Ureter (tissue), 1 donor: ENCODE data around the gene SMOC2. TPM values are rescaled to one million over a fixed set of nuclear protein-coding genes. Genes with fewer than 3 reads are reported as not detected.
"Not testable (repeated sequence)": the region's sequence is repeated elsewhere in the genome, so short reads cannot be mapped to it uniquely, and the experiment has no call there.

Experiments used
- DNase-seq: peaks from one replicate; pipeline ENCODE4 v3.0.0-alpha.2; 2020; ENCODE audit warnings: low spot score
- total RNA-seq: library from RNA; stranded (reverse); gene quantifications from one replicate; pipeline ENCODE4 v1.2.4, GENCODE V29; 2023
- donor health status: DM: yes; HTN: yes; CAD: no.

Gene SMOC2
- total RNA-seq, 1 donor from 2014 or later, result 26.1 TPM

DNA sequence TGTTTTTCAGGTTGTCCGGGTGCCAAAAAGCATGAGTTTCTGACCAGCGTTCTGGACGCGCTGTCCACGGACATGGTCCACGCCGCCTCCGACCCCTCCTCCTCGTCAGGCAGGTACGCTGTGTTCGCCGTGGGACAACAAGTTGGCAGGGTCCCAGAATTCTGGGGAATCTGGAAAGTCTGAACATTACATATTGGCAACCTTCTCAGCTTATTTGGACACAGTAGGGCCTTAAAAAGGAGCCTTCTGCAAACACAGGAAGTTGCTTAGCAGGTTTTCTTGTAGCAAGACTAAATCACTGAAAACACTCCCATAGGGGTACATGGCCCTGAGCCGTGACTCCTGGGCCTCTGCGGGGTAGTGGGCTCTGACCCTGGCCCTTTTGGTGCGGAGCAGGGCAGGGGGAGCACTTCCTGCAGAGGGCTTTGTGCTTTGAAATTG is 209.7 kb downstream of the SMOC2 start:
- no peak for DNase-seq

DNA sequence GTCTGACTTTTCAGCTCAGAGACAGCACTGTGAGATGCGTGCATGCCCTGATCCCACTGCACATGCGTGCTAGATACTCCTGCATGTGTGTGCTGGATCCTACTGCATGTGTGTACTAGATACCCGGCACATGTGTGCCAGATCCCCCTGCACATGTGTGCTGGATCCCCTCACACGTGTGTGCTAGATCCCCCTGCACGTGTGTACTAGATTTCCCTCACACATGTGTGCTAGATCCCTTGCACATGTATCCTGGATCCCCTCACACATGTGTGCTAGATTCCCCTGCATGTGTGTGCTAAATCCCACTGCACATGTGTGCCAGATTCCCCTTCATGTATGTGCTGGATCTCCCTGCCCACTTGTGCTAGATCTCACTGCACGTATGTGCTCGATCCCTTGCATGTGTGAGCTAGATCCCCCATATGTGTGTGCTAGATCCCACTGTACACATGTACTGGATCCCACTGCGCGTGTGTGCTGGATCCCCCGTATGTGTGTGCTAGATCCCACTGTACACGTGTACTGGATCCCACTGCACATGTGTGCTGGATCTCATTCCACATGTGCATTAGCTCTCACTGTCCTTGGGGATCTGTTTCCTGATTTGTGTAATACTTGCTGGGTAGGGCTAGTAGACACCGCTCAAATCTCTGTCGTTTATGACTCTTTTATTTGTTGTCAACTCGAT is 214.6 kb downstream of the SMOC2 start:
- no peak for DNase-seq

DNA sequence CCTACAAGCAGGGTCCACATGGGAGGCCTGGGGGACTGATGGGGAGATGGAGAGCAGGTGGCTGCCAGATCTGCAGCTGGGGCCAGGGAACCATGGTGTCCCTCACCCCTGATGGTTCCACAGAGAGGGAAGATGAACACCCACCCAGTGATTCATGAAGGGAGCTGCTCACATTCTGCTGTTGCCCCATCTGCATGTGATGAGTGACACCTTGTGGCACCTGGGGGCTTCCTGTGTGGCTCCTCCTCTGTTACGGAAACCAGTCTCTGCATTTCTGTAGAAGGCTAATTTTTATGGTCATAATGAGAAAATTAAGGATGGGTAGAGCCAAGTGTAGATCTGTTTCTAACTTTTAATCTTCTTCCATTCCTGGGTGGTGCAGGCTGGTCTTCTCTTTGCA is 217.1 kb downstream of the SMOC2 start:
- no peak for DNase-seq

DNA sequence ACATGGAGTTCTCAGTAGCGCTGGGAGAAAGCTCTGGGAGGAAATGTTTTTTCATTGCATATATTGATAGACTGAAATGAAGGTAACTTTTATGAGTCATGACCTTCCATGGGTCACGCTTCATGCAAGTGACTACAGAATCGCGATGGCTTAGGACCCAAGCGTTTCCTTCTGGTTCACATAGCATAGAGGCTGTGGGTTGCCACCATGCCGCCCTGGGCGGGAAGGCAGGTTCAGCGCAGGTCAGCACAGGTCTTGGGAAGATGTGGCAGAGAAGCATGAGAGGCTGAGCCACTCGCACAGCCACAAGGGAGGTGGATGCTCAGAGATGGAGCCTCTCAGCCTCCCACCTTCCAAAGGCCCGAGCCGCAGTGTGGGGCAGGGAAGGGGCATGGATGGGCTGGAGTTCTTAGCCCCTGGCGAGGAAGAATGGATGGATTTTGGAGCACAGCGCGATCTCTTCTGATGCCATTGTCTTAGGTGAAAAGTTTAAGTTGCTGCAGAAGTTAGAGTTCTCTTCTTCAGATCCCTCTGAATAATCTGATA is 219.5 kb downstream of the SMOC2 start:
- no peak for DNase-seq

DNA sequence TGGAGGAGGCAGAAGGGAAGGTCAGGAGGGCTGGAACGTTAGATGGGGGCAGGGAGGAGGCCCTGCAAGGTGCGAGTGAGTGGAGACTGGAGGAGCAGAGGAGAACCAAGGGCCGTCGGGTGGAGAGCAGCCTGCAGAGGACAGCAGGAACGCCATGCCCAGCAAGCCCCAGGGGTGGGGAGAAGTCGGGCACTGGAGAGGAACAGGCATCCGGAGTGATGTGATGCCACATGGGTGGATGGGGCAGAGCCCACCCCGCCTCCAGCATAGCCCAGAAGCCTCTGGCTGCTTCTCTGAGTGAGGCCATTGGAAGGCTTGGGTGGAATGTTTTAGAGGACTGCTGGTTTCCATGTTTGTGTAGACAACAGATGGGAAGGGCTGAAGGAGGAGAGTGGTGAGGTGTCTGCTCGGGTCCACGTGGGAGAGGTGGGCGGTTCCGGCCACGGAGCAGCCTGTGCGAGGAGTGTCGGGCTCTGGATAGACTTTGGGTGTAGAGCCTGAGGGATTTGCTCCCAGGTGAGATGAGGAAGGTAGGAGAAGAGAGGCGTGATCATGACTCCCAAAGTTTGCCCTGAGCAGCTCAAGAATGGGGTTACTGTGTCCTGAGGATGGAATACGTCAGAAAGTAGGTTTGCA is 221.4 kb downstream of the SMOC2 start:
- no peak for DNase-seq

DNA sequence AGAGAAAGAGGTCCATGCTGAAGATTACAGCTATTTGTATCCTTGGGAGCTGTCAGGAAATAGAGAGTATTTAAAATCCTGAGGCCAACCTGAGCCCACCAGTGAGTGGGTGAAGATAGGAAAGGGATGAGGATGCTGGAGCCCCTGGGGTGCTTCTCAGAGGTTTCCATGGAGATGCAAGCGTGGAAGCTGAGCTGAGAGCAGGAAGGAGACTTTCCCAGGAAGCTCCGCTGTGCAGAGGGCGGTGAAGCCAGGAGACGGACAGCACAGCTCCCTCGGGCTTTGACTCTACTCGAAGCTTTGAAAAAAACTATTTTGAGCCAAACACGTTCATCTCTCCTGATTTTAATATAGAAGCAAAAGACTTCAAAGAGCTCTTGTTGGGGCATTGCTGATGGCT is 222.1 kb downstream of the SMOC2 start:
- no peak for DNase-seq

DNA sequence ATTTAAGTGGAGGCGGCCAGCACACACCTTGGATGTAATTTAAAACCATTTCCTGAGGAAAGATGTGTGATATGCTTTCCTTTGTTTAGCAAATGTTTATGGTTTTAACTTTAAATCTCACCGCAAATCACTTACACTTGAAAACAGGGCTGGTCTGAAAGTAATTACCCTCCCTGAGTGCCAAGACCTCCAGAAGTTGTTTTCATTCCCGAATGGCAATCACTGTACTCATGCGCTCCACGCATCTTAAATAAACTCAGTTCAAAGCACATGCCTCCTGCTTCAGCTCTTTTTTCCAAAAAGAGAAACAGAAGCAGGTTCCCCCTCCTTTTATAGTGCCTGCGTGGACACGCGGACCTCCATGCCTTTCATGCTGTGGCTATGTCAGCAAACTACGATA is 224.0 kb downstream of the SMOC2 start:
- DNase-seq, result no peak

DNA sequence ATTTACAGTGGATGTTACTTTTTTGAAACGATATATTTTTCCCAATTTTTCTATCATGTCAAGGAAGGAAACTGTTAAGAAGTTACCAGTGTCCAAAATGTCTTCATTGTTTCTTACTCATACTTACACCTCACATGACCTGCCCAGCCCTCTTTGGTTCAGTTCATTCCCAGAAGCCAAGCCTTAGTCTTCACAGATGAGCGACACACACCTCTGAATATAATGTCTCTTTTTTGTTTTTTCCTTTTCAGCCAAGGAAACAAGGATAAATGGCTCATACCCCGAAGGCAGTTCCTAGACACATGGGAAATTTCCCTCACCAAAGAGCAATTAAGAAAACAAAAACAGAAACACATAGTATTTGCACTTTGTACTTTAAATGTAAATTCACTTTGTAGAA is 225.2 kb downstream of the SMOC2 start:
- no peak for DNase-seq

DNA sequence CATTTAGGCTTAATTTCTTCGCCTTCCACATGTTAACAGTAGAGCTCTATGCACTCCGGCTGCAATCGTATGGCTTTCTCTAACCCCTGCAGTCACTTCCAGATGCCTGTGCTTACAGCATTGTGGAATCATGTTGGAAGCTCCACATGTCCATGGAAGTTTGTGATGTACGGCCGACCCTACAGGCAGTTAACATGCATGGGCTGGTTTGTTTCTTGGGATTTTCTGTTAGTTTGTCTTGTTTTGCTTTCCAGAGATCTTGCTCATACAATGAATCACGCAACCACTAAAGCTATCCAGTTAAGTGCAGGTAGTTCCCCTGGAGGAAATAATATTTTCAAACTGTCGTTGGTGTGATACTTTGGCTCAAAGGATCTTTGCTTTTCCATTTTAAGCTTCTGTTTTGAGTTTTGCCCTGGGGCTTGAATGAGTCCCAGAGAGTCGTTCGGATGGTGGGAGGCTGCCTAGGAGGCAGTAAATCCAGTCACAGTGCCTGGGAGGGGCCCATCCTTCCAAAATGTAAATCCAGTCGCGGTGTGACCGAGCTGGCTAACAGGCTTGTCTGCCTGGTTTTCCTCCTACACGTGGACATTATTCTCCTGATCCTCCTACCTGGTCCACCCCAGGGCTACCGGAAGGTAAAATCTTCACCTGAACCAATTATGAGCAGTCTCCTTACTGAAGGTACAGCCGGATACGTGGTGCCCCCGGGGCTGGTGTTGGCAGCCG is 225.9 kb downstream of the SMOC2 start:
- no peak for DNase-seq

DNA sequence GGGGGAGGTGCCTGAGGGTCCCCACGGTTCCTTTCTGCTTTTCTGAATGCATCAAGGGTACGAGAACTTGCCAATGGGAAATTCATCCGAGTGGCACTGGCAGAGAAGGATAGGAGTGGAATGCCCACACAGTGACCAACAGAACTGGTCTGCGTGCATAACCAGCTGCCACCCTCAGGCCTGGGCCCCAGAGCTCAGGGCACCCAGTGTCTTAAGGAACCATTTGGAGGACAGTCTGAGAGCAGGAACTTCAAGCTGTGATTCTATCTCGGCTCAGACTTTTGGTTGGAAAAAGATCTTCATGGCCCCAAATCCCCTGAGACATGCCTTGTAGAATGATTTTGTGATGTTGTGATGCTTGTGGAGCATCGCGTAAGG is 226.4 kb downstream of the SMOC2 start:
- no peak for DNase-seq

DNA sequence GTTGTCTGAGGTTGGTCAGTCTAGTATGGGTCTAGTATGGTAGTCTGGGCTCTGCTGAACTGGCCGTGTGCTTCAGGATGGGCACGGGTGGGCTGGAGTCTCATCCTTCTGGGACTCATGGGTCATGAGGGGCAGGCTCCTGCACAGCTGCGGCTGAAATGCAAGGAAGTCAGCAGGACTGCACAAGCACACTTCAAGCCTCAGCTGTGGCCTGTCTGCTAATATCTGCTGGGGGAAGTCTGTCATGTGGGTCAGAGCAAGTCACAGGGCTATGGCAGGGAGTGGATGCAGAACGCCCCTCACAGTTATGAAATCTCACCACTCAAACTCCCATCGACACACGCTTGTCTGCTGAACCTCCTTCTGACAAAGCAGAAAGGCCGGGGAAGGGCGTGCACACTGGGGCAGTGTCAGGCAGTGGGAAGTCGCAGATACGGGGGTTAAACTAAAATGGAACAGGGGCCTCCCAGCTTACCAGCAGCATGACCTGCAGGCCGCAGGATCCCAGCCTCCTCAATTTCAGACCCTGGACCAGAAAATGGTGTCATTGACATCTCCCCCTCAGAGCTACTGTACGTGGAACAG is 229.5 kb downstream of the SMOC2 start:
- no peak for DNase-seq

DNA sequence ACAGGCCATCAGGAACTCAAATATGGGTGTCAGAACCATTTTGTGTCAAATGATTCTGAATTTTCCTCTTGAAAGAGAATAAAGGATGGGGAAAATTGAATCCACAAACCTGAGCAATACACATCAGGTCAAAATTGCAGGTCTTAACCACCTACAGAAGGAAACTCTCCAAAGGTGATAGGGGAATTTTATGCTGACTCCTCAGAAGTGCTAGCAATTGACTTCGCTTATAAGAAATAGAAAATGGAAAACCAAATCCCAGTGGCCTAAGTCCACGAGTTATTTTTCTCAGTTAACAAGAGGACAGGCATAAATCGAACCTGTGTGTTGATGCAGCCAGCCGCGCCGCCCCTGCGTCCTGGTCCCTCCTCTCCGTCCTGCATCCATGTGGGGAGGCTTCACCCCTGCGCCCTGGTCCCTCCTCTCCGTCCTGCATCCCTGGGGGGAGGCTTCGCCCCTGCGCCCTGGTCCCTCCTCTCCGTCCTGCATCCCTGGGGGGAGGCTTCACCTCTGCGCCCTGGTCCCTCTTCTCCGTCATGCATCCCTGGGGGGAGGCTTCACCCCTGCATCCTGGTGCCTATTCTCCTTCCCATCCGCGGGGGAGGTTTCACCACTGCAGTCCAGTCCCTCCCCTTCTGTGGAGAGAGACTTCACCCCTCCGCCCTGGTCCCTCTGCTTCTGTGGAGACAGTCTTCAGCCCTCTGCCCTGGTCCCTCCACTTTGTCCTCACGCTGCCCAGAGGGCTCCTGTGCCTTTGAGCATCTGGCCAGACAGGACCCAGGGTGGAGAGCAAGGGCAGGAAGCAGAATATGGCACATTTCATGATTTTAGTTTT is 230.3 kb downstream of the SMOC2 start:
- DNase-seq, result no peak

DNA sequence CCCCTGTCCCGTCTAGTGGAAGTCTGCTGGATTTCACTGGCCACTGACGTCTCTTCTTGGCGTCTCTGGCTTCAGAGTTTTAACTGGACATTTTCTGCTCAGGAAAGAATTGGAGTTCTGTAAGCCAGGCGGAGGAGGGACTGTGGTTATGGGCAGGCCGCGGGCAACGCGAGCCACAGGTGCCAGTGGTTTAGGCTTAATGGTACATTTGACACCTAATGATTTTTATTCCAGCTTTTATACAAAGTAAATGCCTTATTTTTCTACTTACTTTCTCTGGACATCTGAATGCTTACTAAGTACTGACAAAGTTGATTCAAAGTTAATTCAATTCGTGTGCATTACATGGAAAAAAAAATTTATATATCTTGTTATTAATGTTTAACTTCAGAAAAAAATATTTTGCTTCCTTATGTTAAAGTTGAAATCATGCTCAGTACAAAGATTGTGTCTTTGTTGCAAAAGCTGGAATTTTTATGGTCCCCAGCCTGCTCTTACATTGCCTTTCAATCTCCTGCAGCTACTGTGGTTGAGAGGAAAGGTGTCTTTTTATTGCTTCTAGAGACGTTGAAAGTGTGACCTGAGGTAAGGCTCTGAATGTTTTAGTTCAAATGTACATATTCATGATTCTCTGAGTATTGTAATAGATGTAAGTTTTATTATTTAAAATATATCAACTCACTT is 231.0 kb downstream of the SMOC2 start:
- no peak for DNase-seq

DNA sequence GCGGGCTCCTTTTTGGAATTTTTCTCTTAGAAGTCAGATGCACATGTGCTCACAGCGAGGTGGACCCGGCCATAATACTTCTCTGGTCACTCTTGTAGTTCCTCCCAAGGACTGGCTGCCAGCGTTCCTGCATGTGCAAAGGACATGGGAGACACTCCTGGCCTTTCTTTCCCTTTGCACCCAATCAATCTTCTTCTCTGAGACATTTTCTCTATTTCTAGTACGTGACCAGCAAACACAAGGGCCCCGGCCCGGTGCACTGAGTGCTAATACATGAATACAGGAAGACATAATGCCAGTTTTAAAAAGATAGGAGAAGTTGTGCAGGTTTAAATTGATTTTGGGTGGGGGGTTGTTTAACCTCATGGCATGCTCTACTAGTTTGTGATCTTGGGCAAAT is 233.6 kb downstream of the SMOC2 start:
- no peak for DNase-seq

DNA sequence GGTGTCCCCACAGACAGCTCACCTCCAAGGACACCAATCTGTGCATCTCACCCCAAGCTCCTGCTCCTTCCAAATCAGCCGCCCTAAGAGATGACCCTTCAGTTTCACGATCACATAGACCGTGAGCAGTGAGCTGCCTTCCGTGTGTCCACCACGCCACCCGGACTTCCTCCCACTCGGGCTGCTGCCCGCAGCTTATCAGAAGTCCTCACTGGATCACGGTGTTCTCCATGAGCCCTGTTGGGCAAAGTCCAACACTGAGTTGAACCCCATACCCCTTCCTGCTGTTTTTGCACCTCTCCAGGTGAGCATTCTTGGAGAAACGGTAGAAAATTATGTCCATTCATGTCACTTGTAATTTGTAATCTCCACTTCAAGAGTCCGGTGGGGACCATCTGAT is 234.4 kb downstream of the SMOC2 start:
- no peak for DNase-seq

DNA sequence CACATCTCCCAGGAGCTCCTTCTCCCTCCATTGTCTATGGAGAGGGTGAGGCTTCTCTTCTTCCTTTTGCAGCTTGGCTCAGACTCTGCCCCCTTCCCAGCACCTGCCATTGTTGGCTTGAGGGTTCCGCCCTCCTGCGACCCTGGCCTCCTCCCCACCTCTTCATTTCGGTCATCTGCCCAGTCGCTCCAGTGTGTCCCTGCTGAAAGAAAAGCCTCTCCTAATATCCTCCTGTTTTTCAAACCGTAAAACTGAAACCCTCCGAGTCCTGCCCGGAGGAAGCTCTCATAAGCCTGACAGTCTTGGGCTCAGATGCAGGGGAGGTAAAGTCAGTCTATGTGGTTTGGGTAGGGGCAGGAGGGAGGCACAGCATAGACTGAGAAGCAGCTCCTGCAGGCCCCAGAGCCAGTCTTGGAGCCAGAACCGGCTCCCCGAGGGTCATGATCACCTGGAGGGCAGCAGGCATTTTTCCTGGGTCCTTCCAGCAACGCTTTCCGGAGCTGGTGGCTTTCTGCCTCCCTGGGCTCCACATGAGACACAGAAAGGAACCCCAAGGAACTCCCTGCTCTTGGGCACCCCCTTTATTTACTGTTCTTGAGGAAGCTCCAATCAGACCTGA is 235.1 kb downstream of the SMOC2 start:
- DNase-seq, result no peak

DNA sequence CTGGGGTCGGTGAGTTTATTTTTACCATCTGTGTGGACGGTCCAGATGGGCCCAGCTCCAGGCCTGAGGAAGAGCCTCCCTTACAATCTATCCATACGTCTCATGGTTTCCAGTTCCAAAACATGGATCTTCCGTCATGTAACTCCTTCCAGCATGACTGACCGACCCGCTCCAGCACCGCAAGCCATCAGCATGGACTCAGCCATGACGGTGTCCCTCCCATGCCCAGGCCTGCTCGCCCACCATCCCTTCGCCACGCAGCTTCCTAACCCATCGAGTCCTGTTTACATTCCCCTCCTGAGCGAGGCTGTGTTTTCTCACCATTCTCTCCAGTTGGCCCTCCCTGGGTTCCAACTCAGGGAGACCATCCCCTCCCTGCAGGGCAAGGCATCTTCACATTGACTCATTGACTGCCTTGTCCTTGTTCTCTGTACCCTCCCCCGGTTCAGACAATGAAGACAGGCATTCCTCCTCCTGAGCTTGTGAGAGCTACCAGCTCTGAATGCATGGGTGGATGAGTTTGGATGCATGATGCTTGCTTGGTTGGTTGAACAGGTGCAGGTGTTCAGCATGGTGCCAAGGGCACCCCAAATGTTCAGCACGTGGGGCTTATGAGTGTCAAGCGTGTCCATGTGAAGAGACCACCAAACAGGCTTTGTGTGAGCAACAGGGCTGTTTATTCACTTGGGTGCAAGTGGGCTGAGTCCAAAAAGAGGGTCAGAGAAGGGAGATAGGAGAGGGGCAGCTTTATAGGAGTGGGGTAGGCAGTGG is 235.8 kb downstream of the SMOC2 start:
- no peak for DNase-seq

DNA sequence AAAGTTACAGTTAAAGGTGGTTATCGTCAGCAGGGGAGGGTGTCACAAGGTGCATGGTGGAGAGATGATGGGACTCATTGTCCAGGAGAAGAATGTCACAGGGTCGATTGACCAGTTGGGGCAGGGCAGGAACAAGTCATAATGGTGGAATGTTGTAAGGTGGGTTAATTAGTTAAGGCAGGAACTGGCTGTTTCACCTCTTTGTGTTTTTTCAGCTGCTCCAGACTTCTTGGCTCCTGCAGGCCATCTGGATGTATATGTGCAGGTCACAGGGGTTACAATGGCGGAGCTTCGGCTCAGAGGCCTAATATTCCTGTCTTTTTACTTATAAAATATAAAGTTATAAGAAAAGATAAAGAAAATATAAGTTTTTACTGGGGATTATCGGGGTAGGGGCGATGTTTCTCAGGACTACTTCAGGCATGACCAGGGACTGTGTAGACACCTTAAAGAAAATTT is 236.4 kb downstream of the SMOC2 start:
- DNase-seq, result not testable (repeated sequence)

DNA sequence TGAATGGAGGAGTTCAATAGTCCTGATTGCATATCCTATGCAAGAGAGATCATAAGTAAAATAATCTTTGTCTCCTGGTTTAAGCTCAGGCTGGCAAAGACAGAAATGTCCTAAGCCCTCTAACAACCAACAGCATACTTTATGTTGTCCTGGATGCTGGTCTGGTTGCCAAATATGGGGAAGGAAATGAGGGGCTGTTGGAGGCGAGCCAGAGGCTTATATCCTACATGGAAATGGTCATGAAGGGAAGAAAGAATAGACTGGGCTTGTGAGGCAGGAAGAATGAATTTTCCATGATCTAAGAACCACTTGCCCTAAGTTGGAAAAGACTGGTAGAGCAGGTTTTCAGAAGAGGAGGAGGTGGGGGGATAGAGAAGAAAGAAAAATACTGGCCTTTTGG is 237.1 kb downstream of the SMOC2 start:
- DNase-seq, result no peak

DNA sequence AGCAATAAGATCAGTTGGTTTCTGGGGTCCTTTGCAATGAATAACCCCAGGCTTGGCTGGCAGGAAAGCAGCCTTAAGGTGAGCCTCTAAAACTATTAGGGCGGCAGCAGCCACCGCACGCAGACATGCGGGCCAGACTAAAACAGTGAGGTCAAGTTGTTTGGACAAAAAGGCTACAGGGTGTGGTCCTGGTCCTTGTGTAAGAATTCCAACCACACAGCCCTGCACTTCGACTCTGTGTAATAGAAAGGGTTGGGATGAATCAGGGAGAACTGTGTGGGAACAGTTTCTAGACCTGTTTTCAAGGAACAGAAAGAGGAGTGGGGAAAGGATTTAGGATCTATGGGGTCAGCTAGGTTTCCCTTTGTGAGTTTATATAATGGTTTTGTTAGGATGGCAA is 237.6 kb downstream of the SMOC2 start:
- DNase-seq, result no peak
